ENCODE data around the gene TBC1D22A. TPM values are rescaled to one million over a fixed set of nuclear protein-coding genes. Genes with fewer than 3 reads are reported as not detected.

The TBC1D22A gene
- total RNA-seq, 1 donor from 2014 or later: 15.8 TPM

GRCh38 chr22:47075568-47075967, 313.1 kb downstream of the TBC1D22A start:
- DNase-seq (no peak), ATAC-seq (no peak)
- intact Hi-C loops (cut with micrococcal nuclease): no loop called here

GRCh38 chr22:47076758-47077157, 314.3 kb downstream of the TBC1D22A start:
- intact Hi-C loops (cut with micrococcal nuclease): no loop called here
- DNase-seq (no peak), ATAC-seq (no peak)

GRCh38 chr22:47080100-47080499, 317.6 kb downstream of the TBC1D22A start:
- no peak for ATAC-seq
- intact Hi-C loops (cut with micrococcal nuclease): no loop called here
- no peak for DNase-seq

- no peak for ATAC-seq
- no peak for DNase-seq
- intact Hi-C loops (cut with micrococcal nuclease): no loop called here
Observed at GRCh38 chr22:47082505-47082904, 320.1 kb downstream of the TBC1D22A start.

- ATAC-seq: no peak
- intact Hi-C loops (cut with micrococcal nuclease): no loop called here
- DNase-seq: no peak
Observed at GRCh38 chr22:47083379-47083986, 321.0 kb downstream of the TBC1D22A start.

- no peak for ATAC-seq
- no peak for DNase-seq
- intact Hi-C loops (cut with micrococcal nuclease): no loop called here
Observed at GRCh38 chr22:47084226-47084625, 321.8 kb downstream of the TBC1D22A start.

GRCh38 chr22:47086596-47087248, 324.3 kb downstream of the TBC1D22A start:
- no peak for ATAC-seq
- intact Hi-C loops (cut with micrococcal nuclease): no loop called here

DNA sequence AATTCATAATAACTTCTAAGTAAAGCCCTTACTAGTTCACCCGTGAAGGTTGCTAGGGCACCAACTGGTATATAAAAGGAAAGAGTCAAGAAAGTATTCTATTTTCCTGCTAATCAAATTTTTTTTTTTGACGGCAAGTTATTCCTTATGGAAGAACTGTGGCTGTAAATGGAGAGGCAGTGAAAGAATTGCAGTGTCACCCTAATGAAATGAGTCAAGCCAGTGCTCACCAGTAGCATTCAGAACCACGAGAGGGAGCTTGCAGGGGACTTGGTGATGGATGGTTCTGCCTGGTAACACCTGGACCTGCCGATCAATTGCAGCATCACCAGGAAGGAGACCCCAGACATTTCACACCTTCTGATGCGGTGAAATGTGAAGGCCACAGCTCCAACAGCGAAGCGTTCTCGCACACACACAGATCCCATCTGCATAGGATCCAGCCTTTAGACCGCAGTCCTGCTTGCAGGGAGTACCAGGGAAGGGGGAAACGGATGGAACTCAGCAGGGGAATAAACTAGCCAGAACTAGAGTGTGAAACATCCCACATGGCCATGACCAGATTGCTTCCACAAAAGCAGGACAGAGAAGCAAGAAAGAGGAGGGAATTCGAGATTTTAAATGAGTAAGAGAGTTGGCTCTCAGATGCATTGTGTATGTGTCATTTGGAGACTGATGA, 326.2 kb downstream of the TBC1D22A start:
- intact Hi-C loops (cut with micrococcal nuclease): no loop called here

More at GRCh38 chr22:47086596-47087248, 324.3 kb downstream of the TBC1D22A start:
- no peak for DNase-seq

GRCh38 chr22:47089374-47089773, 326.9 kb downstream of the TBC1D22A start:
- intact Hi-C loops (cut with micrococcal nuclease): no loop called here
- DNase-seq (no peak), ATAC-seq (no peak)

More for the DNA sequence above, 326.2 kb downstream of the TBC1D22A start:
- ATAC-seq (no peak), DNase-seq (no peak)

- ATAC-seq: no peak
- DNase-seq: no peak
- intact Hi-C loops (cut with micrococcal nuclease): no loop called here
Observed at GRCh38 chr22:47089796-47090460, 327.5 kb downstream of the TBC1D22A start.

GRCh38 chr22:47090591-47091245, 328.3 kb downstream of the TBC1D22A start:
- intact Hi-C loops (cut with micrococcal nuclease): no loop called here
- no peak for ATAC-seq

GRCh38 chr22:47091246-47091651, 328.8 kb downstream of the TBC1D22A start:
- no peak for ATAC-seq

More at GRCh38 chr22:47090591-47091245, 328.3 kb downstream of the TBC1D22A start:
- DNase-seq: no peak

DNA sequence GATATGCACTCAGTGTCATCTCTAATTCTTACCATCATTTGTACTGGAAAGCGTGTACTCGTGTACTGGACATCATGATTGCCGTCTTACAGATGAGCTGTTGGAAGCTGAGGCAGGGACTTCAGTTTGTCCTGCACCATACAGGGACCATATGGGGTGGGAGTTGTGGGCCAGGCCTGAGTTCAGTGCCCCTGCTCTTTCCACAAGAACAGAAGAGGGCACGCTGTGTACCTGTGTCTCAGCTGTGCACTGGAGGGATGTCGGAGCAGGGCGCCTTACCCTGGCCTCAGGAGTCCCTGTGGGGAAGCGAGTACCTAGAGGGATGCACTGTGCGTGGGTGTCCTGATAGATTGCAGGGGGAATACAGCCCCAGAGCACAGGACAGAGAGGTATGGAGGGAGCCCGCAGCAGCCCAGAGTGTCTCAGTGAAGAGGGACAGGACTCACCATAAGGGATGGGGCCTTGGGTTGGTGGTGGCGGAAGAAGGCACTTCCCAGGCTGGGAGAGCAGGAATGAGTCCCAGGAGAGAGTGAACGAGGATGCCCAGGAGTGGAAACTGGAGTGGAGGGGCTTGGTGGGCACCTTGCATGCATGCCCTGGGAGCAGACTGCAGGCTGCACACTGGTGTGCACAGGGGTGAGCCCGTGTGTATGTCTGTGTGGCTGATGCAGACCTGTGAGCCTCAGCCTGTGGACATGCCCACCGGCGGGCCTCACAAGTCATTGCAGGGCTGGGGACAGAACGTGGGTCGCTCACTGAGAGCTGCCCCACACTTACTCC, 329.7 kb downstream of the TBC1D22A start:
- intact Hi-C loops (cut with micrococcal nuclease): no loop called here

More at GRCh38 chr22:47091246-47091651, 328.8 kb downstream of the TBC1D22A start:
- intact Hi-C loops (cut with micrococcal nuclease): no loop called here
- DNase-seq: no peak

GRCh38 chr22:47092896-47093311, 330.5 kb downstream of the TBC1D22A start:
- intact Hi-C loops (cut with micrococcal nuclease): no loop called here
- no peak for ATAC-seq
- DNase-seq: no peak

More for the DNA sequence above, 329.7 kb downstream of the TBC1D22A start:
- DNase-seq: no peak
- ATAC-seq: no peak

- no peak for DNase-seq
- no peak for ATAC-seq
- intact Hi-C loops (cut with micrococcal nuclease): no loop called here
Observed at GRCh38 chr22:47093720-47094119, 331.3 kb downstream of the TBC1D22A start.

GRCh38 chr22:47094861-47095330, 332.4 kb downstream of the TBC1D22A start:
- ATAC-seq (no peak), DNase-seq (no peak)
- intact Hi-C loops (cut with micrococcal nuclease): no loop called here

GRCh38 chr22:47095395-47096122, 333.1 kb downstream of the TBC1D22A start:
- intact Hi-C loops (cut with micrococcal nuclease): no loop called here
- no peak for ATAC-seq
- DNase-seq: no peak

GRCh38 chr22:47098121-47098520, 335.7 kb downstream of the TBC1D22A start:
- ATAC-seq (no peak), DNase-seq (no peak)
- intact Hi-C loops (cut with micrococcal nuclease): no loop called here
